Smooth muscle cell (in vitro differentiated cells): Measurements from ENCODE around the gene NID1. TPM values are rescaled to one million over a fixed set of nuclear protein-coding genes. Genes with fewer than 3 reads are reported as not detected.
"Not testable (repeated sequence)": the region's sequence is repeated elsewhere in the genome, so short reads cannot be mapped to it uniquely, and the experiment has no call there.

Experiments
- DNase-seq: peaks from one replicate; lab custom pipeline; 2025; ENCODE audit not compliant: unreplicated experiment; lab: John Stamatoyannopoulos, UW
- H2AFZ ChIP-seq: fragments of 200-600 bp; sonication (generic); 2 replicates; pipeline ENCODE4 v1.6.0; 2016; ENCODE audit warnings: antibody characterized with exemption, low read depth, mild to moderate bottlenecking
- H3F3A ChIP-seq: fragments of 200-600 bp; sonication (generic); 2 replicates; pipeline ENCODE4 v1.6.0; 2017; ENCODE audit warnings: antibody characterized with exemption, low read depth
- H3K27ac ChIP-seq: fragments of 200-600 bp; sonication (generic); 2 replicates; pipeline ENCODE4 v1.5.1; 2016; ENCODE audit warnings: low read depth, mild to moderate bottlenecking
- H3K27me3 ChIP-seq: fragments of 200-600 bp; sonication (generic); 2 replicates; pipeline ENCODE4 v1.6.1; 2016; ENCODE audit warnings: low read depth, mild to moderate bottlenecking
- H3K36me3 ChIP-seq: fragments of 200-600 bp; sonication (generic); 2 replicates; pipeline ENCODE4 v1.5.1; 2016; ENCODE audit warnings: low read depth
- H3K4me1 ChIP-seq: fragments of 200-600 bp; sonication (generic); 2 replicates; pipeline ENCODE4 v1.5.1; 2016; ENCODE audit warnings: low read depth
- H3K4me2 ChIP-seq: fragments of 200-600 bp; sonication (generic); 2 replicates; pipeline ENCODE4 v1.6.0; 2016; ENCODE audit warnings: mild to moderate bottlenecking
- H3K4me3 ChIP-seq: fragments of 200-600 bp; sonication (generic); 2 replicates; pipeline ENCODE4 v1.5.1; 2016; ENCODE audit warnings: mild to moderate bottlenecking
- H3K79me2 ChIP-seq: fragments of 200-600 bp; sonication (generic); 2 replicates; pipeline ENCODE4 v1.6.0; 2016; ENCODE audit warnings: low read depth, mild to moderate bottlenecking
- H3K9ac ChIP-seq: fragments of 200-600 bp; sonication (generic); 2 replicates; pipeline ENCODE4 v1.6.0; 2016; ENCODE audit warnings: low read depth
- H3K9me3 ChIP-seq: fragments of 200-600 bp; sonication (generic); replicated peaks from 2 replicates; pipeline ENCODE4 v1.5.1; 2016; ENCODE audit warnings: low read depth
- H4K20me1 ChIP-seq: fragments of 200-600 bp; sonication (generic); 2 replicates; pipeline ENCODE4 v1.6.0; 2016; ENCODE audit warnings: low read depth
- WGBS: methylation state at CpG from one replicate; pipeline ENCODE4 v1.1.7; 2016; ENCODE audit warnings: low lambda C conversion rate; 5-methylcytosine and 5-hydroxymethylcytosine counted together
- polyA plus RNA-seq: library from polyadenylated mRNA; unstranded; fragments of >200 nt; fragmentation: Nextera tagmentation; extraction: Ambion mirVana; gene quantifications from 2 replicates; pipeline ENCODE4 v1.2.1, GENCODE V29; 2016
- total RNA-seq: library from RNA; depleted of rRNA; stranded (reverse); fragments of >200 nt; gene quantifications from 2 replicates; pipeline ENCODE4 v1.2.3, GENCODE V29; 2014
- TF ChIP-seq, protein P1 (sequence below): fragments of 200-600 bp; sonication (generic); IDR thresholded peaks from 2 replicates; pipeline ENCODE4 v1.5.1; 2017; ENCODE audit warnings: borderline replicate concordance, mild to moderate bottlenecking, antibody characterized with exemption; ENCODE audit not compliant: insufficient read depth, poor library complexity, severe bottlenecking

NID1 gene
- total and polyA plus RNA-seq, 2 experiments from 2014 or later = 52.9 to 74.1 TPM

DNA sequence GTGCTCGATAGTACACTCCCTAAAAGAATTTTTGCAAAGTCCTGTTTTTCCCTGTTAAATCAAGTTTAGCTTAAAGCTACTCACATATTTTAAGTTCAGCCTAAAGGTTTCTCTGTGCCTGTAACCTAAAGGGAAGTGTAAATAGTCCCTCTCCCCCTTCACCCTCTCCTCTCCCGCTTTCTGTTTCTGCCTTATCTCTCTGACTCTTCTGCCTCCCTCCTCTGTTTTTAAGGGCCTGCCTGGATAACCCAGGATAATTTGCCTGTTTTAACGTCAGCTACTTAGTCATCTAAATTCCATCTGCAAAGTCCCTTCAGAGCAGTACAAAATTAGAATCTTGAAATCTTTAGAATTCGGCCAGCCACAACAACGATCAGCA lies 92.6 kb downstream of the NID1 start:
- Histone ChIP-seq H3K79me2 (no peaks in the 10 kb centered on the region), H3K27me3 (no peaks in the 10 kb centered on the region), H3K4me1 (no peaks in the 10 kb centered on the region), H3K36me3 (peaks cover 11% of the 10 kb centered on the region), H3K9me3 (no peaks in the 10 kb centered on the region), H2AFZ (peak overlapping the region; percentile 88), H3K4me3 (peak overlapping the region; percentile 69), H4K20me1 (no peaks in the 10 kb centered on the region), H3K27ac (peak overlapping the region; percentile 97), H3K9ac (peak overlapping the region; percentile 90), H3K4me2 (peak overlapping the region; percentile 96), H3F3A (peaks cover 16% of the 10 kb centered on the region)
- 3% methylated on average over 5 of the region's 5 CpGs for WGBS
- DNase-seq = no peak
- TF ChIP-seq, protein P1, sequence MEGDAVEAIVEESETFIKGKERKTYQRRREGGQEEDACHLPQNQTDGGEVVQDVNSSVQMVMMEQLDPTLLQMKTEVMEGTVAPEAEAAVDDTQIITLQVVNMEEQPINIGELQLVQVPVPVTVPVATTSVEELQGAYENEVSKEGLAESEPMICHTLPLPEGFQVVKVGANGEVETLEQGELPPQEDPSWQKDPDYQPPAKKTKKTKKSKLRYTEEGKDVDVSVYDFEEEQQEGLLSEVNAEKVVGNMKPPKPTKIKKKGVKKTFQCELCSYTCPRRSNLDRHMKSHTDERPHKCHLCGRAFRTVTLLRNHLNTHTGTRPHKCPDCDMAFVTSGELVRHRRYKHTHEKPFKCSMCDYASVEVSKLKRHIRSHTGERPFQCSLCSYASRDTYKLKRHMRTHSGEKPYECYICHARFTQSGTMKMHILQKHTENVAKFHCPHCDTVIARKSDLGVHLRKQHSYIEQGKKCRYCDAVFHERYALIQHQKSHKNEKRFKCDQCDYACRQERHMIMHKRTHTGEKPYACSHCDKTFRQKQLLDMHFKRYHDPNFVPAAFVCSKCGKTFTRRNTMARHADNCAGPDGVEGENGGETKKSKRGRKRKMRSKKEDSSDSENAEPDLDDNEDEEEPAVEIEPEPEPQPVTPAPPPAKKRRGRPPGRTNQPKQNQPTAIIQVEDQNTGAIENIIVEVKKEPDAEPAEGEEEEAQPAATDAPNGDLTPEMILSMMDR = no peak

DNA sequence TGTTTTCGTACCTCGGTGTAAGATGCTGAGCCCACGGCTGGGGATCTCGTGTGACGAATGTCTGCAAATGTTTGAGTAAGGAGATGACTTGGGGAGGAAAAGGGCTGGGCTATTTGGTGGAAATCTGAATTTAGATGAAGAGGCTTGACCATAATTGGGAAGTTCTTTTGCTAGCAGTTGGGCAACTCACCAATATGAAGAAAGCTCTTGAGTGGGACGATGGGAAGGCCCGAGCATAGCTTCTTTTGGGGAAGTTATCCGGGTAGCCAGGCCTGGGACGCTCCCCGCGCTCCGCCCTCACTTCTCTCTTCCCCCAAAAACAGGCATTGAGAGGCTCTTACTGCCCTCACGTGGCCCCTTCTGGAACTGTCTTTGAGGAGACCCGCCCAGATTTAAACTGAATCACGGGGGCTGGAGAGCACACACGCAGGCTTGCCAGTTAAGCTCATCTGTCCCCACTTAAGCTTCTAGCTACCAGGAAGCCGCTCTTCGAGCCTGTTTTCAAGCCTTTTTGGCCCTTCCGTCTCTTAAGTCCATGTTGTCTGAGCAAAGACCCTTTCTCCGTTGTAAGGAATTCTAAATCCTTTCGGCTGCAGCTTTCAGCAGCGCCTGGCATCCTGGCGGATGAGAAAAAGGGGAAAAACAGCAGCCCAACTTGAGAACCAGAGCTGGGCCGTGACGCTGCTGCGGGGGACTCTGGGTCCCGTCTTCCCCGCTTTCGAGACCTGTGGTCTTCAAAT lies 93.1 kb downstream of the NID1 start:
- no peaks in the 10 kb centered on the region for H3K27me3 ChIP-seq
- no peaks in the 10 kb centered on the region for H3K4me1 ChIP-seq
- peak overlapping the region; percentile 69 for H3K4me3 ChIP-seq
- DNase-seq = peak; percentile 74
- peaks cover 5% of the 10 kb centered on the region for H3K36me3 ChIP-seq
- peak overlapping the region; percentile 97 for H3K27ac ChIP-seq
- no peaks in the 10 kb centered on the region for H3K9me3 ChIP-seq
- H4K20me1 ChIP-seq = no peaks in the 10 kb centered on the region
- H3K4me2 ChIP-seq = peak overlapping the region; percentile 96
- WGBS = 8% methylated on average over 29 of the region's 29 CpGs
- TF ChIP-seq, protein P1 = peak; percentile 88
- no peaks in the 10 kb centered on the region for H3K79me2 ChIP-seq
- H2AFZ ChIP-seq = peak overlapping the region; percentile 88
- peak overlapping the region; percentile 90 for H3K9ac ChIP-seq
- peaks cover 16% of the 10 kb centered on the region for H3F3A ChIP-seq

DNA sequence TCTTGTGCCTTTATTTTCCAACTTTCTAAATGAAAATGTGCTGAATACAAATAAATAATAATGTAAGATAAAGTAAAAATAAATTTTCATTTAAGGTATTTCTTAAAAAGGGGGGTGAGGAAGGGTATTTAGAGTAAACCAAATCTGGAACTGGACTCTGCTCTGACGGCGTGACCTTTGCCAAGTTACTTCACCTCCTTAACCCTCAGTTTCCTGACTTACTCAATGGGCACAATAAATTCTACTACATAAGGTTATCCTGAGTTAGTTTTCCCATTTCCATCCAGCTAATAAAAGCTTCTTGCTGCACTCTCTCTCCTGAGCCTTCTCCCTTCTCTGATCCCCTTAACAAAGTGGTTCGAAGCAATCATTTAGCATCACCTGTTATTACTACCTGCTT lies 93.9 kb downstream of the NID1 start:
- Histone ChIP-seq H3K9me3 (no peaks in the 10 kb centered on the region), H4K20me1 (no peaks in the 10 kb centered on the region), H3K9ac (no peak overlapping the region), H3F3A (peaks cover 16% of the 10 kb centered on the region), H3K27me3 (no peaks in the 10 kb centered on the region), H3K4me1 (no peaks in the 10 kb centered on the region), H3K36me3 (no peaks in the 10 kb centered on the region), H2AFZ (peak overlapping the region; percentile 4), H3K4me2 (peak overlapping the region; percentile 96), H3K79me2 (no peaks in the 10 kb centered on the region), H3K4me3 (peak overlapping the region; percentile 69), H3K27ac (peak overlapping the region; percentile 97)
- WGBS = 85% methylated on average over 3 of the region's 3 CpGs
- TF ChIP-seq, protein P1 = no peak
- no peak for DNase-seq

DNA sequence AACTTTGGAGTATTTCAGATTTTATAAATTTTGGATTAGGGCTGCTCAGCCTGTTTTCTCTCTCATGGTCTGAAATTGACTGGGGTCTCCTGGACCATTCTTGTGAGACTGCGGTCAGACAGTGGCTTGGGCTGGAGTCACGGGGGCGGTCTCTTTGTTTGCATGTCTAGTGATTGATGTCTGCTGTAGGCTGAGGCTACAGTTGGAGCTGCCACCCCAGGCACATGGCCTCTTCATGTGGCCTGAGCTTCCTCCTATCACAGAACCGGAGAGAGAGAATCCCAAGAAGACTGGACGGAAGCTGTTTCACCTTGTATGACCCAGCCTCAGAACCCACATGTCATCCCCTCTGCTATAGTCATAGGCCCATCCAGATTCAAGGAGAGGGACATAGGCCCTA lies 96.1 kb downstream of the NID1 start:
- H3K36me3 ChIP-seq = no peaks in the 10 kb centered on the region
- no peak overlapping the region for H2AFZ ChIP-seq
- no peak overlapping the region for H3K4me2 ChIP-seq
- H3K9me3 ChIP-seq = no peaks in the 10 kb centered on the region
- no peak overlapping the region for H3K4me3 ChIP-seq
- H3K4me1 ChIP-seq = no peaks in the 10 kb centered on the region
- H3K79me2 ChIP-seq = no peaks in the 10 kb centered on the region
- no peaks in the 10 kb centered on the region for H4K20me1 ChIP-seq
- 84% methylated on average over 5 of the region's 5 CpGs for WGBS
- no peak overlapping the region for H3K9ac ChIP-seq
- peaks cover 15% of the 10 kb centered on the region for H3F3A ChIP-seq
- no peaks in the 10 kb centered on the region for H3K27me3 ChIP-seq
- no peak overlapping the region for H3K27ac ChIP-seq
- DNase-seq = no peak
- TF ChIP-seq, protein P1 = no peak

DNA sequence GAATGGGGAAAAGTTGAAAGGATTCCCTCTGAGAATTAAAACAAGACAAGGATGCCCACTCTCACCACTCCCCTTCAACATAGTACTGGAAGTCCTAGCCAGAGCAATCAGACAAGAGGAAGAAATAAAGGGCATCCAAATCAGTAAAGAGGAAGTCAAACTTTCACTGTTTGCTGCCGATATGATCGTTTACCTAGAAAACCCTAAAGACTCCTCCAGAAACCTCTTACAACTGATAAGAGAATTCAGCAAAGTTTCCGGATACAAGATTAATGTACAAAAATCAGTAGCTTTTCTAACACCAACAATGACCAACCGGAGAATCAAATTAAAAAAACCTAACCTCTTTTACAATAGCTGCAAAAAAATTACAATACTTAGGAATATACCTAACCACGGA lies 98.8 kb downstream of the NID1 start:
- not testable (repeated sequence) for H2AFZ ChIP-seq, H3K4me1 ChIP-seq, H3K4me3 ChIP-seq, H3K36me3 ChIP-seq, DNase-seq, H3K79me2 ChIP-seq, H3K9ac ChIP-seq, H3K27ac ChIP-seq, H3K9me3 ChIP-seq, H3K27me3 ChIP-seq, H3K4me2 ChIP-seq, H3F3A ChIP-seq, H4K20me1 ChIP-seq
- 92% methylated on average over 5 of the region's 5 CpGs for WGBS
